DMS53 treated with DMSO at 0.1 percent for 48 hours (cell line): ENCODE measurements around the gene ZC3H12A.

ENCODE experiments used
- DNase-seq: peaks from one replicate; lab custom pipeline; 2025; ENCODE audit not compliant: unreplicated experiment; lab: John Stamatoyannopoulos, UW

Gene ZC3H12A

GRCh38 chr1:37477946-37478345 lies 3.6 kb downstream of the ZC3H12A start:
- DNase-seq = no peak

GRCh38 chr1:37478451-37478881 lies 4.1 kb downstream of the ZC3H12A start:
- DNase-seq = no peak

GRCh38 chr1:37478890-37479254 lies 4.5 kb downstream of the ZC3H12A start:
- DNase-seq = no peak

- peak; percentile 88 for DNase-seq
These were observed 5.1 kb downstream of the ZC3H12A start for GRCh38 chr1:37479255-37480124.

DNA sequence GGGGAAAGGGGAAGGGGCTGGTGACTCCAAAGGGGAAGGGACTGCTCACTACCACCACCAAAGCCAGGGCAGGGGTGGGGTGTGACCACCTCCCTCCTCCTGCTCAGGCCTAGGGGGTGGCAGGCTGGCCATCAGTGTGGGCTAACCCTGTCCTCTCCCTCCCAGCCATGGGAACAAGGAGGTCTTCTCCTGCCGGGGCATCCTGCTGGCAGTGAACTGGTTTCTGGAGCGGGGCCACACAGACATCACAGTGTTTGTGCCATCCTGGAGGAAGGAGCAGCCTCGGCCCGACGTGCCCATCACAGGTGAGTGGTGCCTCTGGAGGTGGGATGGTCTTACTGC lies 5.7 kb downstream of the ZC3H12A start:
- DNase-seq = no peak

DNA sequence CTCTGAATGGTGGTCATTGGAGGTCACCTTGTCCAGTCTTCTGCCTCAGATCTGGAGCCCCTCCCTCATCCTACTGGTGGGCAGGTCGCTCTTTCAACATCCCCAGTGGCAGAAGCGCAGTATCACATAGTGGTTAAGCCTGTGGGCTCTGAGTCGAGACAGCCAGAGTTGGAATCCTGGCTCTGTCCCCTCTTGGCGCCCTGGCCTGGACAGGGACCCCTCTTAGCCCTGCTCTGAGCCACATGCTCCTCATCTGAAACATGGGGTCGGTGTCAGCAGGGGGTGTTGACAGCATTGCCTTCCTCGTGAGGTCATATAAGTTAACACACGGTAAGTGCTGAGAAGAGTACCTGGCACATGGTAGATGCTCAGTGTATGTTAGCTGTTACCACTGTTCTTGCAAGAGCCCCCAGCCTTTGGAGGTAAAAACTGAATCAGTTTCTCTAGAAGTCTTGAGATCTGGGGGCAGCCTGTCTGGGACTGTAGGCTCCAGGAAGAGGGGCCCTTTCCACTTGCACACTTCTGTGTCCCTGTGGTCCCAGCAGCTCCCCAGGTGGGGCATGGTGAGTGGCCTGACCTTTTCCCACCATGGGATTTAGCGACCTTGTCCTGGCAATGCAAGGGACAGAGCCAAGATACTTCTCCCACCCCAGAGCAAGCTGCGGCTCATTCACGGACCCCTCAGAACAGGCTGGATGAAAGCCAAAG lies 6.4 kb downstream of the ZC3H12A start:
- DNase-seq = no peak

DNA sequence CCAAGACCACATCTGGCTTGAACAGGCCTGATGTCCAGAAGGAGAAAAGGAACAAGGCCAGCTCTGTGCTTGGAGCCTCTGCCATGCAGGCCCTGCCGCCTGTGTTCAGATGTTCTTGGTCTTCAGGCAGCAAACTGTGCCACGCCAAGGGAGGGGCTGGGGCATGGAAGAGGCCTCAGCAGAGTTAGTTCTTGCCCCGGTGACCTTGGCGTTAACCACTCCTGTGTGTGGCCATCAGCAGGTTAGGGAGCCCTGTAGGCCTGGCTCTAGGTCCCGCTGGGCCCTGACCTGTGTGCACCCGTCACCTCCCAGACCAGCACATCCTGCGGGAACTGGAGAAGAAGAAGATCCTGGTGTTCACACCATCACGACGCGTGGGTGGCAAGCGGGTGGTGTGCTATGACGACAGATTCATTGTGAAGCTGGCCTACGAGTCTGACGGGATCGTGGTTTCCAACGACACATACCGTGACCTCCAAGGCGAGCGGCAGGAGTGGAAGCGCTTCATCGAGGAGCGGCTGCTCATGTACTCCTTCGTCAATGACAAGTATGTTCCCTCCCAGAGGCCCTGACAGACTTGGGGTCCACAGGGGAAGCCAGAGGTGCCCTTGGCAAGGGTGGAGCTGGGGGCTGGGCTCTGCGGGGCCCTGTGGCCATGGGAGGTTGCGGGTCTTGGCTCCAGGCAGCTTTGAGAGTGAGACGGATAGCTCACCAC lies 7.1 kb downstream of the ZC3H12A start:
- no peak for DNase-seq

DNA sequence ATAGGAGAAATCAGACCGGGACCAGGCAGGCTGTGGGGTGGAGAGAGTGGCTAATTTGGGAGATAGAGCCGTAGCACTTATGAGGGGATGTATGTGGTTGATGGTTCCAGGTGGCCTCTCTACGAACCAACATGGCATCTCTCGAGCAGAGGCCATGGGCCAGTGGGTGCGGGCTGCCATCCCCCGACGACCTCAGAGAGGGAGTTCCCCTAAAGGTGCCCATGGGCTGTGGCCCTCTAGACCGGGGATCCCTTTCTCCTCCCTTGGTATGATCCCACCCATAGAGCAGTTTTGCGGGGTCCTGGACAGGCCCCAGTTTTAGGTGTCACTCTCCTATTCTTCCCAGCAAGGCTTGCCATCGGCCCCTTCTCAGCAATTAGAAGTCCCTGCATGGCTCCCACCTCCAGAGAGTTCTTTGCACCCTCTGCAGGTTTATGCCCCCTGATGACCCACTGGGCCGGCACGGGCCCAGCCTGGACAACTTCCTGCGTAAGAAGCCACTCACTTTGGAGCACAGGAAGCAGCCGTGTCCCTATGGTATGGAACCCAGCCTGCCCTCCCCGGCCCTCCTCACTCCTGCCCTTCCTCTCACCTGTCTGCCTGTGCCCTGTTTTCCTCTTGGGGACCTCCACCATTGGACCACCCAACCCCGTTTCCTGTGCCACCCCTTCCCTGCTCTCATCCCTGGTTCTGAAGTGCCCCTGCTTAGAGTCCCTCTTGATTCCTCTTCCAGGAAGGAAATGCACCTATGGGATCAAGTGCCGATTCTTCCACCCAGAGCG lies 7.8 kb downstream of the ZC3H12A start:
- no peak for DNase-seq

DNA sequence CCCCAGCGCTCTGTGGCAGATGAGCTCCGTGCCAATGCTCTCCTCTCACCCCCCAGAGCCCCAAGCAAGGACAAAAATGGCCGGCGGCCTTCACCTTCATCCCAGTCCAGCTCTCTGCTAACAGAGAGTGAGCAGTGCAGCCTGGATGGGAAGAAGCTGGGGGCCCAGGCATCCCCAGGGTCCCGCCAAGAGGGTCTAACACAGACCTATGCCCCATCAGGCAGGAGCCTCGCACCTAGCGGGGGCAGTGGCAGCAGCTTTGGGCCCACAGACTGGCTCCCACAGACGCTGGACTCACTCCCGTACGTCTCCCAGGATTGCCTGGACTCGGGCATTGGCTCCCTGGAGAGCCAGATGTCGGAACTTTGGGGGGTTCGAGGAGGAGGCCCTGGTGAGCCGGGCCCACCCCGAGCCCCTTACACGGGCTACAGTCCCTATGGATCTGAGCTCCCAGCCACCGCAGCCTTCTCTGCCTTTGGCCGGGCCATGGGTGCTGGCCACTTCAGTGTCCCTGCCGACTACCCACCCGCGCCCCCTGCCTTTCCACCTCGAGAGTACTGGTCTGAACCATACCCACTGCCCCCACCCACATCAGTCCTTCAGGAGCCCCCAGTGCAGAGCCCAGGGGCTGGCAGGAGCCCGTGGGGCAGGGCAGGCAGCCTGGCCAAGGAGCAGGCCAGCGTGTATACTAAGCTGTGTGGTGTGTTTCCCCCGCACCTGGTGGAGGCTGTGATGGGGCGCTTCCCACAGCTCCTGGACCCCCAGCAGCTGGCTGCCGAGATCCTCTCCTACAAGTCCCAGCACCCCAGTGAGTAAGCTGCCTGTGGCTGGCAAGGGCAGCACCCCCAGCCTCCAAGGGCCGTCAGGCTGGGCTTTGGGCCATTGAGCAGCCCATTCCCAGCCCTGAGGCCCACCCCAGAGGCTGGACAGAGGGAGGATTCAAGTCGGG lies 8.7 kb downstream of the ZC3H12A start:
- DNase-seq = no peak

DNA sequence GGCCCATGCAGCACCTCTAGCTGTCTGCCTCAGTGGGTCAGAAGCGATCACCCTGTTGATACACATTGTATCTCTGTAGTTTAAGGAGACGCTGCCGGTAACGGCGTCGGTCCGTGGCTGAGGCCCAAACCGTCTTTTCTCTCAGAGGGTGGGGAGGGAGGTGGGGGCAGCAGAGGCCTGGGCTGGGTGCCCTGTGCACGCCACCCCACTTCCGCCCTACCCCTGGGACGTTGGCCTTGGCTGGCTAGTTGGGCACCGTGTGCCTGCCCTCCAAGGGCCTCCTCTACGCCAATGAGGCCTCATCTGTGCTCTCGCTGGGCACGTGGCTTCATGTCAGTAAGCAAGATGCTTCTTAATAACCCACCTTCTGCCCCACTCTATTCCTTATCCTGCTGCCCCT lies 9.4 kb downstream of the ZC3H12A start:
- no peak for DNase-seq

GRCh38 chr1:37484325-37485051 lies 10.1 kb downstream of the ZC3H12A start:
- DNase-seq = no peak

- no peak for DNase-seq
These were observed 11.7 kb downstream of the ZC3H12A start for GRCh38 chr1:37485902-37486679.

GRCh38 chr1:37486680-37487618 lies 12.6 kb downstream of the ZC3H12A start:
- peak; percentile 40 for DNase-seq

- DNase-seq = no peak
These were observed 13.2 kb downstream of the ZC3H12A start for GRCh38 chr1:37487619-37487984.

DNA sequence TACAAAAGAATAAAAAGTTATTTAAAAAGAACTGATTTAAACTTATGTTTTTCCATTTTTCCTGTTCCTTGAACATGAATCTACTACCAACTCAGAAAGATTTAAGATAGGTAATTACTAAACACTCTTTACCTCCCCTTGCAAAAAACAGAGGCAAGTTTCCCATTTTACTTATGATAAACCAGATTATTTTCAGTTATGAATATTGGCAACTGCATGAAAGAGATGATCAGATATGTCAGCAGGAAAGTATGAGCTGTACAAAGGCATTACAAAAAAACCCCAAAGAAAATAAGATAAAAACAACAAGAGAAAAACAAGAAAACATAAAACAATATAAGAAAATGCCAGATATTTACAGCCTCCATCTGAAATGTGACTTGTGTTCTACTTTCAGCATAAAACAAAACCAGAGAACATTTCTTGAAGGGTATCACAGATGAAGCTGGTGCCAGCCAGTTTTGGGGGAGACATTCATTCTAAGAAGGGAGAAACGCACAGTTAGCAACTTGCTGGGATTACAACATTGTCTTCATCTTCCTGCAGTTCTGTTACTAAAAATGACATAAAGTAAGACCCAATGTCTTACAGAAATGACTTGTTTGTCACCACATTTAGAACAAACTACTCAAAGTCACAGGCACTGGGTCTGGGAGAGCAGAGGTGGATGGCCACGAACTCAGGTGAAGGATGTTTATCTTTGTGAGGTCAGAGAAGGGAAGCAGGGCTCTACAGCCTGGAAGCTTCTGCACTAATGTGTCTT lies 19.1 kb downstream of the ZC3H12A start:
- no peak for DNase-seq

DNA sequence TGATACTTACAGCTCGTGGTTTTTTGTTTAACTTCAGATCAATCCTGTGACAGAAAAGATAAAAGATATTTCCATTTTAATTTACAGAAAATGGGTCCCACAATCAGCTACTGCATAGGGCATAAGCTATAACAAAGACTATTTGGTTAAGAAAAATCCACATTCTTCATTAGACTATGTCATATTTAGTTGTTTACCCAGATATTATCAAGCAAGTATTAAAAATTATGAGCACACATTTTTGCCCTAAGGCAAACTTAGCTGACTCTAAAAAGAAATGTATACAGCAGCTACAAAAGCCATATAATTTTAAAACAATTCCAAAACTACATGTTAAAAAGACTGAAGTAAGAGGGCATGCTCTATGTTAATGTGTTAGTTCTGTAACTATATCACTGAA lies 21.5 kb downstream of the ZC3H12A start:
- no peak for DNase-seq

DNA sequence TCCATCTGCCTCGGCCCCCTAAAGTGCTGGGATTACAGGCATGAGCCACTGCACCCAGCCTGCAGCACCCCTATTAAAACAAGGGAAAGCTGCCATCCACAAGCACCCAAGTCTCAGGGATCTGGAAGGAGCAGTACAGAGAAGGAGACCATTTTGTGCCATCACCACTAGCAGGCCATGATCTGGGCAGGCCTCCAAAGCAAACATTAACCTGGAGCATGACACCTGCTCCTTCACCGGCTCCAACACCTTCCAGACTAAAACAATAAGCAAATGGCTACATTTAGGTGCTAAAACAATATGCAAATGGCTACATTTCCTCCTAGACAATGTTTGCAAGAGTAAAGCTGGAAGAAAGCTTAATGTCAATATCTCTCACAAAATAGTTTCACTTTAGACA lies 23.5 kb downstream of the ZC3H12A start:
- peak; percentile 82 for DNase-seq
